ENCODE measurements around the gene CRYBG2.
"Not testable (repeated sequence)": the region's sequence is repeated elsewhere in the genome, so short reads cannot be mapped to it uniquely, and the experiment has no call there.

The CRYBG2 gene

GRCh38 chr1:26292735-26293134 is 61.2 kb downstream of the CRYBG2 start:
- H3K27ac Mint-ChIP-seq: peak overlapping the region; percentile 75
- not testable (repeated sequence) for DNase-seq, H3K27me3 Mint-ChIP-seq, H3K4me3 Mint-ChIP-seq, H3K9me3 Mint-ChIP-seq
- peaks cover 44% of the 10 kb centered on the region for H3K36me3 Mint-ChIP-seq (ENCODE audit: low read depth)
- H3K4me1 Mint-ChIP-seq (ENCODE audit: low read depth): peaks cover 50% of the 10 kb centered on the region

- H3K4me3 Mint-ChIP-seq: no peak overlapping the region
Observed at GRCh38 chr1:26291939-26292338, 62.0 kb downstream of the CRYBG2 start.

GRCh38 chr1:26291433-26291832 is 62.5 kb downstream of the CRYBG2 start:
- no peak for DNase-seq
- no peaks in the 10 kb centered on the region for H3K27me3 Mint-ChIP-seq
- H3K36me3 Mint-ChIP-seq (ENCODE audit: low read depth): peaks cover 40% of the 10 kb centered on the region
- no peak overlapping the region for H3K4me3 Mint-ChIP-seq
- H3K9me3 Mint-ChIP-seq: no peaks in the 10 kb centered on the region
- H3K27ac Mint-ChIP-seq: peak overlapping the region; percentile 96
- peaks cover 63% of the 10 kb centered on the region for H3K4me1 Mint-ChIP-seq (ENCODE audit: low read depth)

More at GRCh38 chr1:26291939-26292338, 62.0 kb downstream of the CRYBG2 start:
- H3K27me3 Mint-ChIP-seq: no peaks in the 10 kb centered on the region
- no peak for DNase-seq
- H3K9me3 Mint-ChIP-seq: no peaks in the 10 kb centered on the region
- peak overlapping the region; percentile 96 for H3K27ac Mint-ChIP-seq
- peaks cover 42% of the 10 kb centered on the region for H3K36me3 Mint-ChIP-seq (ENCODE audit: low read depth)
- peaks cover 58% of the 10 kb centered on the region for H3K4me1 Mint-ChIP-seq (ENCODE audit: low read depth)

- Mint-ChIP-seq H3K9me3 (no peaks in the 10 kb centered on the region), H3K4me1 (ENCODE audit: low read depth) (peaks cover 68% of the 10 kb centered on the region), H3K27ac (peak overlapping the region; percentile 96), H3K27me3 (no peaks in the 10 kb centered on the region), H3K36me3 (ENCODE audit: low read depth) (peaks cover 38% of the 10 kb centered on the region), H3K4me3 (no peak overlapping the region)
- no peak for DNase-seq
Observed at GRCh38 chr1:26290882-26291261, 63.1 kb downstream of the CRYBG2 start.

- no peak overlapping the region for H3K4me3 Mint-ChIP-seq
Observed at GRCh38 chr1:26290122-26290881, 63.6 kb downstream of the CRYBG2 start.

GRCh38 chr1:26289158-26290059 is 64.5 kb downstream of the CRYBG2 start:
- H3K4me1 Mint-ChIP-seq (ENCODE audit: low read depth): peaks cover 83% of the 10 kb centered on the region
- peak overlapping the region; percentile 96 for H3K27ac Mint-ChIP-seq
- H3K9me3 Mint-ChIP-seq: no peaks in the 10 kb centered on the region
- peak; percentile 63 for DNase-seq
- peak overlapping the region; percentile 18 for H3K4me3 Mint-ChIP-seq
- no peaks in the 10 kb centered on the region for H3K27me3 Mint-ChIP-seq
- peaks cover 42% of the 10 kb centered on the region for H3K36me3 Mint-ChIP-seq (ENCODE audit: low read depth)

More at GRCh38 chr1:26290122-26290881, 63.6 kb downstream of the CRYBG2 start:
- H3K4me1 Mint-ChIP-seq (ENCODE audit: low read depth): peaks cover 74% of the 10 kb centered on the region
- no peak for DNase-seq
- peak overlapping the region; percentile 96 for H3K27ac Mint-ChIP-seq
- no peaks in the 10 kb centered on the region for H3K9me3 Mint-ChIP-seq
- peaks cover 36% of the 10 kb centered on the region for H3K36me3 Mint-ChIP-seq (ENCODE audit: low read depth)
- no peaks in the 10 kb centered on the region for H3K27me3 Mint-ChIP-seq

GRCh38 chr1:26288311-26288941 is 65.5 kb downstream of the CRYBG2 start:
- H3K36me3 Mint-ChIP-seq (ENCODE audit: low read depth): peaks cover 45% of the 10 kb centered on the region
- peak; percentile 73 for DNase-seq
- H3K27ac Mint-ChIP-seq: peak overlapping the region; percentile 96
- no peaks in the 10 kb centered on the region for H3K27me3 Mint-ChIP-seq
- H3K4me3 Mint-ChIP-seq: peak overlapping the region; percentile 52
- H3K4me1 Mint-ChIP-seq (ENCODE audit: low read depth): peaks cover 91% of the 10 kb centered on the region
- H3K9me3 Mint-ChIP-seq: no peaks in the 10 kb centered on the region

GRCh38 chr1:26287811-26288210 is 66.1 kb downstream of the CRYBG2 start:
- H3K9me3 Mint-ChIP-seq: no peaks in the 10 kb centered on the region
- H3K27ac Mint-ChIP-seq: peak overlapping the region; percentile 96
- H3K4me3 Mint-ChIP-seq: peak overlapping the region; percentile 52
- no peaks in the 10 kb centered on the region for H3K27me3 Mint-ChIP-seq
- H3K4me1 Mint-ChIP-seq (ENCODE audit: low read depth): peaks cover 94% of the 10 kb centered on the region
- H3K36me3 Mint-ChIP-seq (ENCODE audit: low read depth): peaks cover 46% of the 10 kb centered on the region
- no peak for DNase-seq

- Mint-ChIP-seq H3K4me1 (ENCODE audit: low read depth) (peaks cover 99% of the 10 kb centered on the region), H3K36me3 (ENCODE audit: low read depth) (peaks cover 50% of the 10 kb centered on the region), H3K27me3 (no peaks in the 10 kb centered on the region), H3K27ac (peak overlapping the region; percentile 96), H3K4me3 (peak overlapping the region; percentile 52), H3K9me3 (no peaks in the 10 kb centered on the region)
- DNase-seq: peak; percentile 68
Observed at GRCh38 chr1:26287033-26287711, 66.8 kb downstream of the CRYBG2 start.

- no peak for DNase-seq
- peak overlapping the region; percentile 96 for H3K27ac Mint-ChIP-seq
- H3K4me3 Mint-ChIP-seq: no peak overlapping the region
- H3K27me3 Mint-ChIP-seq: no peaks in the 10 kb centered on the region
- H3K4me1 Mint-ChIP-seq (ENCODE audit: low read depth): peaks cover 99% of the 10 kb centered on the region
- H3K36me3 Mint-ChIP-seq (ENCODE audit: low read depth): peaks cover 59% of the 10 kb centered on the region
- no peaks in the 10 kb centered on the region for H3K9me3 Mint-ChIP-seq
Observed at GRCh38 chr1:26286064-26286416, 67.9 kb downstream of the CRYBG2 start.

GRCh38 chr1:26285366-26286063 is 68.4 kb downstream of the CRYBG2 start:
- Mint-ChIP-seq H3K4me3 (no peak overlapping the region), H3K4me1 (ENCODE audit: low read depth) (peaks cover 98% of the 10 kb centered on the region)

GRCh38 chr1:26284597-26285347 is 69.2 kb downstream of the CRYBG2 start:
- peaks cover 64% of the 10 kb centered on the region for H3K36me3 Mint-ChIP-seq (ENCODE audit: low read depth)
- peak; percentile 91 for DNase-seq
- peak overlapping the region; percentile 98 for H3K27ac Mint-ChIP-seq
- peak overlapping the region; percentile 68 for H3K4me3 Mint-ChIP-seq
- H3K4me1 Mint-ChIP-seq (ENCODE audit: low read depth): peaks cover 92% of the 10 kb centered on the region
- H3K9me3 Mint-ChIP-seq: no peaks in the 10 kb centered on the region
- no peaks in the 10 kb centered on the region for H3K27me3 Mint-ChIP-seq

More at GRCh38 chr1:26285366-26286063, 68.4 kb downstream of the CRYBG2 start:
- H3K27ac Mint-ChIP-seq: peak overlapping the region; percentile 98
- peaks cover 63% of the 10 kb centered on the region for H3K36me3 Mint-ChIP-seq (ENCODE audit: low read depth)
- H3K9me3 Mint-ChIP-seq: no peaks in the 10 kb centered on the region
- peak; percentile 65 for DNase-seq
- H3K27me3 Mint-ChIP-seq: no peaks in the 10 kb centered on the region
